ACC112 (cell line): ENCODE results near the gene PML.
A peak's percentile ranks its signal among the peaks of the same experiment; 100 is the strongest.

Experiments used
- H2AFZ ChIP-seq: fragments of 200-600 bp; sonication (generic); one replicate; pipeline ENCODE4 v1.6.0; 2017; ENCODE audit warnings: antibody characterized with exemption, low read length; ENCODE audit not compliant: unreplicated experiment
- H3K27ac ChIP-seq: fragments of 200-600 bp; sonication (generic); 2 replicates; pipeline ENCODE4 v1.5.1; 2014; ENCODE audit warnings: low read depth, mild to moderate bottlenecking, antibody characterized with exemption, low read length, moderate library complexity
- H3K27me3 ChIP-seq: fragments of 200-600 bp; sonication (generic); 2 replicates; pipeline ENCODE4 v1.6.1; 2014; ENCODE audit warnings: mild to moderate bottlenecking, antibody characterized with exemption, low read length, moderate library complexity, mixed read lengths; ENCODE audit not compliant: insufficient read depth
- H3K36me3 ChIP-seq: fragments of 200-600 bp; sonication (generic); 2 replicates; pipeline ENCODE4 v1.6.1; 2016; ENCODE audit warnings: mild to moderate bottlenecking, antibody characterized with exemption, low read length, moderate library complexity, mixed read lengths; ENCODE audit not compliant: insufficient read depth
- H3K4me1 ChIP-seq: fragments of 200-600 bp; sonication (generic); one replicate; pipeline ENCODE4 v1.6.1; 2016; ENCODE audit warnings: low read length, mixed read lengths; ENCODE audit not compliant: insufficient read depth, unreplicated experiment, control insufficient read depth
- H3K4me3 ChIP-seq: fragments of 200-600 bp; sonication (generic); 2 replicates; pipeline ENCODE4 v1.5.1; 2014; ENCODE audit warnings: mild to moderate bottlenecking, low read depth, low read length
- H3K79me2 ChIP-seq: fragments of 200-600 bp; sonication (generic); one replicate; pipeline ENCODE4 v1.6.0; 2016; ENCODE audit warnings: low read length; ENCODE audit not compliant: control insufficient read depth, unreplicated experiment, insufficient read depth

Gene PML

DNA sequence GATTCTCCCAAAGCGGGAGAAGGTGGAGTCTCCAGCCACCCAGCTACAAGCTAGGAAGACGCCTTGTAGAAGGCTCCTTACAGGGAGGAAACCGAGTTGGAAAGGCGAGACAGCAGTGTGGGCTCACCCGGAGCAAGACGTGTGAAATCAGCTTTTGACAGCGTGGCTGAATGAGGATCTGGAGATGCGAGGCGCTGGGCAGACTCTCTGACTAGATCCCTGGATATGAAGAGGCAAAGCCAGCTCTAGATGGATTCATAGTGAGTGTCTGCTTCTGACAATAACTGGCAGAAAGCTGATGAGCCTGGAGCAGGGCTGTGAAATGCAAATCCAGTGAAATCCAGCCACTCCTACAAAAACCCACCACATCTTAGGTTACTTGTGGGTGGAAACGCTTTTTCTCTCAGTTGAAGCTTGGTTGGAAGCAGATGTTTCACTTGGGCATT, 46.8 kb downstream of the PML start:
- no peaks in the 10 kb centered on the region for H3K27me3 ChIP-seq
- H3K36me3 ChIP-seq: peaks cover 7% of the 10 kb centered on the region
- peaks cover 48% of the 10 kb centered on the region for H3K4me1 ChIP-seq
- no peak overlapping the region for H3K4me3 ChIP-seq
- peak overlapping the region; percentile 90 for H3K27ac ChIP-seq
- peaks cover 4% of the 10 kb centered on the region for H3K79me2 ChIP-seq
- no peak overlapping the region for H2AFZ ChIP-seq

DNA sequence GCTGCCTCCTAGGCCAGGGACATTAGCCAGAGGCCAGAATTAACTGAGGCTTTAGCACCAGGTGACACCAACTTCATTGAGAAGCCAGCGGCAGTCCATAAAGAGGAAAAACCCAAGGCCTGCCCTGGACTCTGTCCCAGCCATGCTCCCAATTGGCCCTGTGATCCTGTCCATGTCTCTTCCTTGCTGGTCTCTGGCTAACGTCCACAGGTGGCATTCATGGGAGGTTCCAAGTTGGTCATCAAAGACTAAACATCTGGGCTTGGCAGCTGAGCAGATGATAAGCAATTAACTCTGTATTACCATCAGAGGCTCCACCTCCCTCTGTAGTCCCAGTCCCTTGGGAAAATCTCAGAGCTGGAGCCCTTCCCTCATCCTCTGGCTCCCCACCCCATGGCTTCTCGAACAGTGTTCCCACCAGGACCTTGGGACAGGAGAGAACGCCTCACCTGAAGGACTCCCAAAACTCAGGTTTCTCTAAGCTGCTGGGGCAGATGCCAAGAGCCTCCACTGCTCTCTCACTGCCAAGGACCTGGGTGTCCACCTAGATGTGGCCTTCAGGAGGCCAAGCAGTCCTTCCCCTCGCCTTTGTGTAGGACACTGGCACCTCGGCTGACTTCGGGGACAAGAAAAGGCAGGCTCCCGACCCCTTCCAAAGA, 47.4 kb downstream of the PML start:
- peaks cover 7% of the 10 kb centered on the region; the same call in 1 of the 2 replicates for H3K36me3 ChIP-seq
- no peak overlapping the region for H3K4me3 ChIP-seq
- no peaks in the 10 kb centered on the region for H3K27me3 ChIP-seq
- H3K79me2 ChIP-seq: peaks cover 4% of the 10 kb centered on the region
- no peak overlapping the region for H2AFZ ChIP-seq
- H3K27ac ChIP-seq: no peak overlapping the region; the same call in 1 of the 2 replicates
- peaks cover 48% of the 10 kb centered on the region for H3K4me1 ChIP-seq

DNA sequence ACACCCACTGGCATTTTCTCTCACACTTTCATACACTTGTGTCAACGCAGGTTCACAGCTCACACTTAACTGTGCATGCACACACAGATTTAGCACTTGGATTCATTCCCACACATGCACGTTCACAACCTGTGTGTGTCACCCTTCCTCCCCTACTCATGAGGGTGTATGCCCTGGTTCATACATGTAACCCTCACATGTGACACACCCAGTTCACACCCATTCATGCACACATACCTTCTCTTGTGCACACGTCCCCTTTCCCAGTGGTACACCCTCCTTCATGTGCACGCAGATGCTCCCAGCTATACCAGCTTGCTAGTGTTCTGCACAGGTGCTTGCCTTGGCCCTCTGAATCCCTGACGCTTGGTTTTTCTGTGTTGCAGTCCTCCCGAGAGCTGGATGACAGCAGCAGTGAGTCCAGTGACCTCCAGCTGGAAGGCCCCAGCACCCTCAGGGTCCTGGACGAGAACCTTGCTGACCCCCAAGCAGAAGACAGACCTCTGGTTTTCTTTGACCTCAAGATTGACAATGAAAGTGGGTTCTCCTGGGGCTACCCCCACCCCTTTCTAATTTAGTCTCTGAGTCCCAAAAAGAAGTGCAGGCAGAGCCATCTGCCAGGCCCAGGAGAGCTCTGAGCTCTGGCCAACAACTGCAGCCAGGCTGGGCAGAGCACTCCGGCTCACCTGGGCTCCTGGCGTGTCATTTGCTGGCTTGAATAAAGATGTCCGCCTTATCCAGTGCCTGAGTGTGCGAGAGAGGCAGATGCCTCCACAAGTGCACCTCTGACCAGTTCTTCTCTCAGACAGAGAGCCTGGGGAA, 48.3 kb downstream of the PML start:
- Histone ChIP-seq H3K79me2 (peaks cover 4% of the 10 kb centered on the region), H3K36me3 (peaks cover 7% of the 10 kb centered on the region; the same call in 1 of the 2 replicates), H3K4me1 (peaks cover 41% of the 10 kb centered on the region), H3K27ac (no peak overlapping the region), H3K4me3 (no peak overlapping the region), H3K27me3 (no peaks in the 10 kb centered on the region), H2AFZ (no peak overlapping the region)

DNA sequence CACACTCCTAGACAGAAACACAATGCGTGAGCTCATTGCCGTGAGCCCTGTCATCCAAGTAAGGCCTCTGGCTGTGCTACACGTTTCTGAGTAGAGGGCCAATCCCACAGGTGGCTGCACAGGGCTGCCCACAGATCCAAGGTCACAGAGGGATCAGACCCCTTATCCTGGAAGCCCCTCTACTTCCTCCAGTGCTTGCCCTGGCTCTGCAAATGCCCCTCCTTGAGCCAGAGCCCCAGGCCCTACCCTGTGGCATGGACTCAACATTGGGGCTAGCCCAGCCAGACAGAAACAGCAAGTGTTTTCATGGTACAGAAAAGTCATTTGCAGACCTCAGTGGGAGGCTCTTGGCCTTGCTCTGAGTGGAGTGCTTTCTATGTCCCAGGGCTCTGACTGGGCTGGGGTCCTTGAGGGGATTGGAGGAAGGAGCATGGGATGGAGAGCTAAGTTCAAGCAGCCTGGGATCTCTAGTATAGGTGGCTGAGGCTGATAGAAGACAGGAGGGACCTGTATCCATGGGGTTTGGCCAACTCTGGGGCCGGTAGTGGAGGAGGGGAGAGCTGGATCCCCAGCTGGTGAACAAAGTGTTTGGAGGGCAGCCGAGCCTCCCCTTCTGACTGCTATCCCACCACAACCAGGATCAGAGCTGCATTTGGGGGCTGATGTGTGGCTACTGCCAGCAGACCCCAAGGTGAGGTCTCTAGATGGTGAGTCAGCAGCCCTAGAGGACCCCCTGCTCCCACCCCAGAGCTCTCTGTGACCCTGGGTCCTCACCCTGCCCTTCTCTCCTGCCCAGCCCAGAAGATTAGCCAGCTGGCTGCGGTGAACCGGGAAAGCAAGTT, 49.1 kb downstream of the PML start:
- no peak overlapping the region for H3K4me3 ChIP-seq
- H3K36me3 ChIP-seq: peaks cover 7% of the 10 kb centered on the region; the same call in 1 of the 2 replicates
- no peak overlapping the region for H3K27ac ChIP-seq
- H3K4me1 ChIP-seq: peaks cover 38% of the 10 kb centered on the region
- H3K79me2 ChIP-seq: peaks cover 4% of the 10 kb centered on the region
- H3K27me3 ChIP-seq: no peaks in the 10 kb centered on the region
- no peak overlapping the region for H2AFZ ChIP-seq

DNA sequence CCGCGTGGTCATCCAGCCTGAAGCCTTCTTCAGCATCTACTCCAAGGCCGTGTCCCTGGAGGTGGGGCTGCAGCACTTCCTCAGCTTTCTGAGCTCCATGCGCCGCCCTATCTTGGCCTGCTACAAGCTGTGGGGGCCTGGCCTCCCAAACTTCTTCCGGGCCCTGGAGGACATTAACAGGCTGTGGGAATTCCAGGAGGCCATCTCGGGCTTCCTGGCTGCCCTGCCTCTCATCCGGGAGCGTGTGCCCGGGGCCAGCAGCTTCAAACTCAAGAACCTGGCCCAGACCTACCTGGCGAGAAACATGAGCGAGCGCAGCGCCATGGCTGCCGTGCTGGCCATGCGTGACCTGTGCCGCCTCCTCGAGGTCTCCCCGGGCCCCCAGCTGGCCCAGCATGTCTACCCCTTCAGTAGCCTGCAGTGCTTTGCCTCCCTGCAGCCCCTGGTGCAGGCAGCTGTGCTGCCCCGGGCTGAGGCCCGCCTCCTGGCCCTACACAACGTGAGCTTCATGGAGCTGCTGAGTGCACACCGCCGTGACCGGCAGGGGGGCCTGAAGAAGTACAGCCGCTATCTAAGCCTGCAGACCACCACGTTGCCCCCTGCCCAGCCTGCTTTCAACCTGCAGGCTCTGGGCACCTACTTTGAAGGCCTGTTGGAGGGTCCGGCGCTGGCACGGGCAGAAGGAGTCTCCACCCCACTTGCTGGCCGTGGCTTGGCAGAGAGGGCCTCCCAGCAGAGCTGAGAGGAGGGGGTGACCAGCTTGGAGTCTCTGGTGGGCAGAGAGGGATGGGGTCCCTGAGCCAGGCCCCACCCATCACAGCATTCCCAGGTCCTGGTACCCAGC, 50.0 kb downstream of the PML start:
- Histone ChIP-seq H3K4me3 (no peak overlapping the region), H3K79me2 (peaks cover 4% of the 10 kb centered on the region), H3K27me3 (no peaks in the 10 kb centered on the region), H3K36me3 (peaks cover 7% of the 10 kb centered on the region; the same call in 1 of the 2 replicates), H3K4me1 (peaks cover 29% of the 10 kb centered on the region), H3K27ac (no peak overlapping the region), H2AFZ (no peak overlapping the region)

DNA sequence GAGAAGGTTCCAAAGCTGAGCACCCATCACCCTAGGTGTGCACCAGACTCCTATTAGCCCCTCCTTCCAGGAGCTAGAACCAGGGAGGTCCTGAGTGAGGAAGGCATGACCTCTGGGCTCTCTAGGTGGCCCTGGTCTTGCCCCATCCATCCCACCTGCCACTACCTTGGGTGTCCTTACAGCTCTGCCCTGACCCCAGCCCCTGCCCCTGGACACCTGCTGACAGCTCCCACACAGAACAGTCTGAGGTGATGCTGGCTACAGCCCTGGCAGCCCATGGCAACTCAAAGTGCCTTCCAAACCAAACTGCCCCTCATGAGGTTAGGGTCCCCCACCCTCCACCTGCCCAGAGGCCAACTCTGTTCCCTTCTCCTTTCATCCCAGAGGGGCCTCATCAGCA, 50.7 kb downstream of the PML start:
- Histone ChIP-seq H3K4me3 (no peak overlapping the region), H3K36me3 (peaks cover 7% of the 10 kb centered on the region; the same call in 1 of the 2 replicates), H3K4me1 (peaks cover 25% of the 10 kb centered on the region), H3K27me3 (no peaks in the 10 kb centered on the region), H3K79me2 (peaks cover 4% of the 10 kb centered on the region), H3K27ac (no peak overlapping the region), H2AFZ (no peak overlapping the region)

DNA sequence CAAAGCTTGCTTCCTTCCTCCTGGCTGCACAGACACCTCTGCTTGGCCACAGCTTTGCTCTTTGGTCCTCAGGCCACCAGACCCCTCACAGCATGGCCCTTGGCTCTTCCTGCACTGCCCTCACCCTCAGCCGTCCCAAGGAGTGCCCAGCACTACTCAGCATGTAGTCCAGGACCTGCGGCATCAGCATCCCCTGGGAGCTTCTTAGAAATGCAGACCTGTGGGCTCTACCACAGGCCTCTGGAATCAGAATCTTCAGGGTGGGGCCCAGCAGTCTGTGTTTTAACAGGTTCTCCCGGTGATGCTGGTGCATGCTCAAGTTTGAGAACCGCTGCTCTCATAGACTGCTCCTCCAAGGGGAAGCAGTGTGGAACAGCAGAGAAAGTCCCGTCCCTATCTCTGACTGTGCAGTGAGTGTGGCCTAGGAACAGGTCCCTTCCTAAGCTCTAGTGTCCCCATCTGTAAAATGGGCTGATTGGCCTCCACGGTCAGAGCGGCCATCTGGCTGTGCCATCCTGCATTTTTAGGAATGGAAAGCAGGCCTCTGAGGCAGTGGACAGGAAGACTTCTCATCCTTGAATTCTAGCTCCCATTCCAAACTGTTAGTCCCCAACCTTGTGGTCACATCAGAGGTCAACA, 51.2 kb downstream of the PML start:
- no peak overlapping the region for H2AFZ ChIP-seq
- no peaks in the 10 kb centered on the region for H3K27me3 ChIP-seq
- peaks cover 4% of the 10 kb centered on the region for H3K79me2 ChIP-seq
- H3K36me3 ChIP-seq: peaks cover 7% of the 10 kb centered on the region; the same call in 1 of the 2 replicates
- peaks cover 26% of the 10 kb centered on the region for H3K4me1 ChIP-seq
- no peak overlapping the region for H3K27ac ChIP-seq
- no peak overlapping the region for H3K4me3 ChIP-seq

DNA sequence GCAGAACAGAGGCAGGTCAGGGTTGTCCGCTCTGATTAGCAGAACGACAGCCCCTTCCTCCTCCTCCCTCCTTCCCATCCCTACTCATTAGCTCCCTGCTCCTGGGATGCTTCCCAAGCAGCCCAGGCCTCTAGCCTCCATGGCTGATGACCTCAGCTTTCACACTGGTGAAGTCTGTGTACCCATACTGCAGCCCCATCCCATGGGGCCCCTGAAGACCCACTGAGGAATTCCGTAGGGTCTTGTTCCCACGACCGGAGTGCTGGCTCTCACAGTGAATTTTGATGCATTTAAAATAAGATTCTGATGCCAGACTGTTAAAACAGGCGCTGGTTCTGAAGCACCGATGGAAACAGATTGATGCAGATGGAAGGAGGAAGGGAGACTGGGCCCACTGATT, 51.8 kb downstream of the PML start:
- Histone ChIP-seq H2AFZ (no peak overlapping the region), H3K79me2 (peaks cover 2% of the 10 kb centered on the region), H3K4me3 (no peak overlapping the region)

DNA sequence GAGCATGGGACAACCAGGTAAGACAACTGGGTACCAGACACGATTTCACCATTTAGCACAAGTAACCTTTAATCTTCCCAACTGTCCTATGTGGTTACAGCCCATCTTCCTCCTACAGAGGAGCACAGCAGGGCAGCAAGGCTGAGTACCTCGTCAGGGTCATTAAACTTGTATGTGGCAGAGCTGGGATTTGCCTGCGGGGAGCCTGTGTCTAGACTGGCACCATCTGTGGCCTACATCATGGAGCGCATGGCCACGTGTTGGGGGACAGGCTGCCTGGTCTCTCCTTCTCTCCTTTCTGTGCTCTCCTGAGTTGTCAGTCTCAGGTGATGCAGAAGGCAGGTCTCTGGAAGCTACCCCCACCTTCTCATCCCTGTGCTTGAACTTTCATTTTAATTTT, 55.6 kb downstream of the PML start:
- H3K4me3 ChIP-seq: no peak overlapping the region
- H3K36me3 ChIP-seq: no peaks in the 10 kb centered on the region
- no peak overlapping the region for H2AFZ ChIP-seq
- H3K27me3 ChIP-seq: no peaks in the 10 kb centered on the region
- peaks cover 32% of the 10 kb centered on the region for H3K4me1 ChIP-seq
- H3K79me2 ChIP-seq: no peaks in the 10 kb centered on the region
- H3K27ac ChIP-seq: peak overlapping the region; percentile 86; the same call in 1 of the 2 replicates

More for the DNA sequence above, 51.8 kb downstream of the PML start:
- Histone ChIP-seq H3K27ac (no peak overlapping the region), H3K4me1 (peaks cover 25% of the 10 kb centered on the region), H3K36me3 (peaks cover 5% of the 10 kb centered on the region; the same call in 1 of the 2 replicates), H3K27me3 (no peaks in the 10 kb centered on the region)
